HepG2 (cell line): Measurements from ENCODE around the gene RPL31.

Source experiments
- CEBPB ChIP-seq: IDR thresholded peaks from 2 replicates; pipeline ENCODE4 v1.6.1; 2011; ENCODE audit warnings: low read depth, low read length, improper control_type of control experiment, borderline replicate concordance
- CTCF ChIP-seq: sonication (generic); formaldehyde crosslinking; IDR thresholded peaks from 2 replicates; pipeline ENCODE4 v1.5.0; 2020; ENCODE audit warnings: mild to moderate bottlenecking, missing genetic modification reagents, moderate library complexity
- RORA ChIP-seq: sonication (generic); formaldehyde crosslinking; IDR thresholded peaks from 2 replicates; pipeline ENCODE4 v1.5.0; 2020; ENCODE audit warnings: mild to moderate bottlenecking, missing genetic modification reagents, moderate library complexity
- SMC3 ChIP-seq: IDR thresholded peaks from 2 replicates; pipeline ENCODE4 v1.6.1; 2011; ENCODE audit warnings: low read length, improper control_type of control experiment
- SP1 ChIP-seq, 2 experiments: fragments of 450-650 bp in 1 of 2; sonication (generic) in 1 of 2; formaldehyde crosslinking in 1 of 2; IDR thresholded peaks; 2 replicates each; pipeline versions ENCODE4 v1.4.0 to v1.6.1; 2016 to 2020; ENCODE audit warnings: missing genetic modification reagents in 1 of 2
- TBL1XR1 ChIP-seq: fragments of 150-350 bp; IDR thresholded peaks from 2 replicates; pipeline ENCODE4 v1.6.1; 2014; ENCODE audit warnings: borderline replicate concordance, low read length; ENCODE audit not compliant: partially characterized antibody
- TCF7 ChIP-seq: sonication (generic); IDR thresholded peaks from 2 replicates; pipeline ENCODE4 v1.6.1; 2016; ENCODE audit warnings: antibody characterized with exemption, low read depth
- TEF ChIP-seq: sonication (generic); formaldehyde crosslinking; IDR thresholded peaks from 2 replicates; pipeline ENCODE4 v1.5.0; 2020; ENCODE audit warnings: missing genetic modification reagents

GRCh38 chr2:101036562-101036961 lies 34.5 kb downstream of the RPL31 start:
- TF ChIP-seq TEF (CRISPR knock-in tag) (no peak), RORA (CRISPR knock-in tag) (no peak), TCF7 (no peak), SMC3 (peak; percentile 46; the same call in 1 of the 2 replicates), CTCF (peak; percentile 56), TBL1XR1 (no peak), SP1 (IDR thresholded peaks at IDR 0.05) (no peak), SP1 (CRISPR knock-in tag; IDR thresholded peaks at IDR 0.05) (no peak), CEBPB (no peak)
